A673 (cell line): ENCODE results near the gene BASP1. TPM values are rescaled to one million over a fixed set of nuclear protein-coding genes. Genes with fewer than 3 reads are reported as not detected.
"Not testable (repeated sequence)": the region's sequence is repeated elsewhere in the genome, so short reads cannot be mapped to it uniquely, and the experiment has no call there.

ENCODE experiments used
- BruUV-seq: library from RNA; stranded (reverse); fragments of 400-500 nt; replicated peaks from 2 replicates; lab custom pipeline; 2021; lab: Mats Ljungman, UMichigan
- CTCF ChIA-PET: fragments of 300-600 bp; sonication (Branson Sonifier 250); formaldehyde crosslinking; loops from one replicate; lab custom pipeline; 2022; ENCODE audit warnings: antibody characterized with exemption; lab: Charles Lee
- POLR2A ChIA-PET: fragments of 300-600 bp; sonication (Branson Sonifier 250); formaldehyde crosslinking; loops from one replicate; lab custom pipeline; 2022; ENCODE audit warnings: antibody characterized with exemption; ENCODE audit not compliant: low non-redundant PET; lab: Charles Lee
- DNase-seq: peaks from one replicate; pipeline ENCODE4 v3.0.0-alpha.2; 2015; ENCODE audit warnings: low spot score
- H3K27ac ChIP-seq: fragments of 200-600 bp; sonication (generic); 2 replicates; pipeline ENCODE4 v1.5.1; 2016; ENCODE audit warnings: mixed run types, low read depth, mild to moderate bottlenecking, mixed read lengths, antibody characterized with exemption, low read length; ENCODE audit not compliant: poor library complexity, severe bottlenecking
- H3K27me3 ChIP-seq: fragments of 200-600 bp; sonication (generic); replicated peaks from 2 replicates; pipeline ENCODE4 v1.6.1; 2017; ENCODE audit warnings: mixed run types, low read depth, mild to moderate bottlenecking, mixed read lengths, antibody characterized with exemption, low read length; ENCODE audit not compliant: insufficient read depth, poor library complexity
- H3K36me3 ChIP-seq: fragments of 200-600 bp; sonication (generic); 2 replicates; pipeline ENCODE4 v1.6.1; 2016; ENCODE audit warnings: mixed run types, mild to moderate bottlenecking, mixed read lengths, antibody characterized with exemption, low read length; ENCODE audit not compliant: insufficient read depth, poor library complexity, severe bottlenecking
- H3K4me1 ChIP-seq: fragments of 200-600 bp; sonication (generic); 2 replicates; pipeline ENCODE4 v1.6.1; 2017; ENCODE audit warnings: mixed run types, mild to moderate bottlenecking, mixed read lengths, antibody characterized with exemption, low read length; ENCODE audit not compliant: insufficient read depth, poor library complexity, severe bottlenecking
- H3K4me3 ChIP-seq: fragments of 200-600 bp; sonication (generic); 2 replicates; pipeline ENCODE4 v1.5.1; 2016; ENCODE audit warnings: low read depth, mixed run types, mild to moderate bottlenecking, mixed read lengths, low read length; ENCODE audit not compliant: poor library complexity, severe bottlenecking
- H3K9me3 ChIP-seq: fragments of 200-600 bp; sonication (generic); 2 replicates; pipeline ENCODE4 v1.6.1; 2016; ENCODE audit warnings: mixed run types, low read depth, mild to moderate bottlenecking, mixed read lengths, antibody characterized with exemption, low read length; ENCODE audit not compliant: poor library complexity, severe bottlenecking
- CTCF ChIP-seq: fragments of 300-800, 200-600 bp; sonication (generic); conservative IDR thresholded peaks from 2 replicates; pipeline ENCODE4 v1.5.1; 2017; ENCODE audit warnings: low read depth, mild to moderate bottlenecking, antibody characterized with exemption, low read length, moderate library complexity, mixed read lengths
- EZH2 ChIP-seq: fragments of 200-600 bp; sonication (generic); IDR thresholded peaks from 2 replicates; pipeline ENCODE4 v1.6.1; 2017; ENCODE audit warnings: borderline replicate concordance, low read depth, mild to moderate bottlenecking, mixed read lengths, antibody characterized with exemption, low read length; ENCODE audit not compliant: poor library complexity, severe bottlenecking
- intact Hi-C: fragments of 100-400 bp; cut with micrococcal nuclease; formaldehyde crosslinking; loops from one replicate; pipeline ENCODE4 v1.10.0; 2022; ENCODE audit not compliant: unreplicated experiment
- total RNA-seq: library from RNA; stranded (reverse); gene quantifications from 2 replicates; pipeline ENCODE4 v1.2.3, GENCODE V29; 2021

The BASP1 gene
- total RNA-seq, 1 experiment from 2014 or later, result 394 TPM

- intact Hi-C loops, result no loop called here
- Histone ChIP-seq H3K36me3 (peaks cover 21% of the 10 kb centered on the region), H3K4me1 (peaks cover 47% of the 10 kb centered on the region), H3K9me3 (no peaks in the 10 kb centered on the region), H3K27ac (peak overlapping the region; percentile 34), H3K27me3 (no peaks in the 10 kb centered on the region), H3K4me3 (no peak overlapping the region)
- ChIA-PET CTCF (no interaction called here), POLR2A (no interaction called here)
- TF ChIP-seq CTCF, result no peak
- no peak for TF ChIP-seq EZH2
- DNase-seq, result no peak
- BruUV-seq, result no TSS peak
These were observed 26.0 kb downstream of the BASP1 start for GRCh38 chr5:17243287-17244063.

- no peaks in the 10 kb centered on the region for H3K9me3 ChIP-seq
- no TSS peak for BruUV-seq
- peak; percentile 93 for DNase-seq
- intact Hi-C loops, result no loop called here
- peak overlapping the region; percentile 63 for H3K27ac ChIP-seq
- H3K36me3 ChIP-seq, result peaks cover 28% of the 10 kb centered on the region
- TF ChIP-seq EZH2, result no peak
- TF ChIP-seq CTCF, result no peak
- ChIA-PET CTCF (no interaction called here), POLR2A (no interaction called here)
- H3K4me1 ChIP-seq, result peaks cover 49% of the 10 kb centered on the region
- H3K4me3 ChIP-seq, result no peak overlapping the region
- H3K27me3 ChIP-seq, result no peaks in the 10 kb centered on the region
These were observed 31.7 kb downstream of the BASP1 start for GRCh38 chr5:17249029-17249634.

GRCh38 chr5:17249841-17250240 lies 32.4 kb downstream of the BASP1 start:
- DNase-seq, H3K27me3 ChIP-seq, intact Hi-C loops, BruUV-seq, H3K4me3 ChIP-seq, POLR2A ChIA-PET, H3K9me3 ChIP-seq, CTCF ChIA-PET: not testable (repeated sequence)
- Histone ChIP-seq H3K27ac (peak overlapping the region; percentile 63), H3K4me1 (peaks cover 51% of the 10 kb centered on the region), H3K36me3 (peaks cover 35% of the 10 kb centered on the region)

GRCh38 chr5:17252543-17252942 lies 35.1 kb downstream of the BASP1 start:
- ChIA-PET POLR2A (no interaction called here), CTCF (no interaction called here)
- peaks cover 4% of the 10 kb centered on the region for H3K9me3 ChIP-seq
- no peak overlapping the region for H3K4me3 ChIP-seq
- no peaks in the 10 kb centered on the region for H3K27me3 ChIP-seq
- no peak for DNase-seq
- H3K27ac ChIP-seq, result no peak overlapping the region
- BruUV-seq, result no TSS peak
- intact Hi-C loops, result no loop called here
- TF ChIP-seq EZH2 (no peak), CTCF (no peak)
- H3K4me1 ChIP-seq, result peaks cover 53% of the 10 kb centered on the region
- peaks cover 57% of the 10 kb centered on the region for H3K36me3 ChIP-seq
